ENCODE data around the gene RECK.

The RECK gene

GRCh38 chr9:36045610-36046009 lies 8.9 kb downstream of the RECK start:
- DNase-seq (ENCODE audit: low read depth) = peak; percentile 58
- Histone ChIP-seq H3K9ac (ENCODE audit: low read length) (peak overlapping the region; percentile 63), H3K27me3 (replicated peaks; ENCODE audit: control insufficient read depth, insufficient read depth, low read length) (no peaks in the 10 kb centered on the region), H3K4me1 (ENCODE audit: control insufficient read depth, insufficient read depth, low read length) (peaks cover 57% of the 10 kb centered on the region), H3K9me3 (ENCODE audit: control insufficient read depth, low read length) (no peaks in the 10 kb centered on the region), H3K36me3 (ENCODE audit: control insufficient read depth, insufficient read depth, low read length, severe bottlenecking) (no peaks in the 10 kb centered on the region), H3K4me3 (ENCODE audit: low read length) (peak overlapping the region; percentile 4)

- Histone ChIP-seq H3K9me3 (ENCODE audit: control insufficient read depth, low read length) (no peaks in the 10 kb centered on the region), H3K36me3 (ENCODE audit: control insufficient read depth, insufficient read depth, low read length, severe bottlenecking) (peaks cover under 1% of the 10 kb centered on the region), H3K27me3 (replicated peaks; ENCODE audit: control insufficient read depth, insufficient read depth, low read length) (no peaks in the 10 kb centered on the region), H3K4me3 (ENCODE audit: low read length) (no peak overlapping the region), H3K4me1 (ENCODE audit: control insufficient read depth, insufficient read depth, low read length) (peaks cover 55% of the 10 kb centered on the region), H3K9ac (ENCODE audit: low read length) (no peak overlapping the region)
- peak; percentile 27 for DNase-seq (ENCODE audit: low read depth)
Measured at GRCh38 chr9:36046923-36047322, 10.2 kb downstream of the RECK start.

- no peak overlapping the region for H3K9ac ChIP-seq (ENCODE audit: low read length)
- H3K9me3 ChIP-seq (ENCODE audit: control insufficient read depth, low read length) = no peaks in the 10 kb centered on the region
- H3K27me3 ChIP-seq (replicated peaks; ENCODE audit: control insufficient read depth, insufficient read depth, low read length) = no peaks in the 10 kb centered on the region
- no peak overlapping the region for H3K4me3 ChIP-seq (ENCODE audit: low read length)
- H3K36me3 ChIP-seq (ENCODE audit: control insufficient read depth, insufficient read depth, low read length, severe bottlenecking) = peaks cover 14% of the 10 kb centered on the region
- no peak for DNase-seq (ENCODE audit: low read depth)
- peaks cover 64% of the 10 kb centered on the region for H3K4me1 ChIP-seq (ENCODE audit: control insufficient read depth, insufficient read depth, low read length)
Measured at GRCh38 chr9:36049408-36049807, 12.7 kb downstream of the RECK start.

GRCh38 chr9:36050476-36050875 lies 13.8 kb downstream of the RECK start:
- Histone ChIP-seq H3K4me1 (ENCODE audit: control insufficient read depth, insufficient read depth, low read length) (peaks cover 64% of the 10 kb centered on the region), H3K36me3 (ENCODE audit: control insufficient read depth, insufficient read depth, low read length, severe bottlenecking) (peaks cover 19% of the 10 kb centered on the region), H3K9me3 (ENCODE audit: control insufficient read depth, low read length) (no peaks in the 10 kb centered on the region), H3K27me3 (replicated peaks; ENCODE audit: control insufficient read depth, insufficient read depth, low read length) (no peaks in the 10 kb centered on the region), H3K9ac (ENCODE audit: low read length) (no peak overlapping the region), H3K4me3 (ENCODE audit: low read length) (no peak overlapping the region)
- DNase-seq (ENCODE audit: low read depth) = no peak

- peaks cover 57% of the 10 kb centered on the region for H3K4me1 ChIP-seq (ENCODE audit: control insufficient read depth, insufficient read depth, low read length)
- DNase-seq (ENCODE audit: low read depth) = no peak
- peaks cover 19% of the 10 kb centered on the region for H3K36me3 ChIP-seq (ENCODE audit: control insufficient read depth, insufficient read depth, low read length, severe bottlenecking)
- no peak overlapping the region for H3K9ac ChIP-seq (ENCODE audit: low read length)
- no peaks in the 10 kb centered on the region for H3K27me3 ChIP-seq (replicated peaks; ENCODE audit: control insufficient read depth, insufficient read depth, low read length)
- H3K9me3 ChIP-seq (ENCODE audit: control insufficient read depth, low read length) = no peaks in the 10 kb centered on the region
- H3K4me3 ChIP-seq (ENCODE audit: low read length) = no peak overlapping the region
Measured at GRCh38 chr9:36051317-36051716, 14.6 kb downstream of the RECK start.

GRCh38 chr9:36053971-36054370 lies 17.3 kb downstream of the RECK start:
- H3K9ac ChIP-seq (ENCODE audit: low read length) = no peak overlapping the region
- no peak for DNase-seq (ENCODE audit: low read depth)
- H3K4me3 ChIP-seq (ENCODE audit: low read length) = no peak overlapping the region
- no peaks in the 10 kb centered on the region for H3K27me3 ChIP-seq (replicated peaks; ENCODE audit: control insufficient read depth, insufficient read depth, low read length)
- H3K4me1 ChIP-seq (ENCODE audit: control insufficient read depth, insufficient read depth, low read length) = peaks cover 50% of the 10 kb centered on the region
- no peaks in the 10 kb centered on the region for H3K9me3 ChIP-seq (ENCODE audit: control insufficient read depth, low read length)
- peaks cover 23% of the 10 kb centered on the region for H3K36me3 ChIP-seq (ENCODE audit: control insufficient read depth, insufficient read depth, low read length, severe bottlenecking)

GRCh38 chr9:36056896-36057295 lies 20.2 kb downstream of the RECK start:
- Histone ChIP-seq H3K9me3 (ENCODE audit: control insufficient read depth, low read length) (no peaks in the 10 kb centered on the region), H3K4me3 (ENCODE audit: low read length) (no peak overlapping the region), H3K9ac (ENCODE audit: low read length) (no peak overlapping the region), H3K27me3 (replicated peaks; ENCODE audit: control insufficient read depth, insufficient read depth, low read length) (no peaks in the 10 kb centered on the region), H3K36me3 (ENCODE audit: control insufficient read depth, insufficient read depth, low read length, severe bottlenecking) (peaks cover 47% of the 10 kb centered on the region), H3K4me1 (ENCODE audit: control insufficient read depth, insufficient read depth, low read length) (peaks cover 26% of the 10 kb centered on the region)
- no peak for DNase-seq (ENCODE audit: low read depth)

- peak; percentile 74 for DNase-seq (ENCODE audit: low read depth)
- peak overlapping the region; percentile 28 for H3K4me3 ChIP-seq (ENCODE audit: low read length)
- peaks cover 23% of the 10 kb centered on the region for H3K4me1 ChIP-seq (ENCODE audit: control insufficient read depth, insufficient read depth, low read length)
- H3K9me3 ChIP-seq (ENCODE audit: control insufficient read depth, low read length) = no peaks in the 10 kb centered on the region
- no peaks in the 10 kb centered on the region for H3K27me3 ChIP-seq (replicated peaks; ENCODE audit: control insufficient read depth, insufficient read depth, low read length)
- peaks cover 77% of the 10 kb centered on the region for H3K36me3 ChIP-seq (ENCODE audit: control insufficient read depth, insufficient read depth, low read length, severe bottlenecking)
- peak overlapping the region; percentile 65 for H3K9ac ChIP-seq (ENCODE audit: low read length)
Measured at GRCh38 chr9:36063804-36064447, 27.2 kb downstream of the RECK start.

GRCh38 chr9:36064448-36065037 lies 27.8 kb downstream of the RECK start:
- no peaks in the 10 kb centered on the region for H3K9me3 ChIP-seq (ENCODE audit: control insufficient read depth, low read length)
- H3K27me3 ChIP-seq (replicated peaks; ENCODE audit: control insufficient read depth, insufficient read depth, low read length) = no peaks in the 10 kb centered on the region
- peak overlapping the region; percentile 28 for H3K4me3 ChIP-seq (ENCODE audit: low read length)
- peaks cover 23% of the 10 kb centered on the region for H3K4me1 ChIP-seq (ENCODE audit: control insufficient read depth, insufficient read depth, low read length)
- DNase-seq (ENCODE audit: low read depth) = peak; percentile 55
- H3K9ac ChIP-seq (ENCODE audit: low read length) = peak overlapping the region; percentile 65
- H3K36me3 ChIP-seq (ENCODE audit: control insufficient read depth, insufficient read depth, low read length, severe bottlenecking) = peaks cover 81% of the 10 kb centered on the region

- no peaks in the 10 kb centered on the region for H3K27me3 ChIP-seq (replicated peaks; ENCODE audit: control insufficient read depth, insufficient read depth, low read length)
- H3K4me1 ChIP-seq (ENCODE audit: control insufficient read depth, insufficient read depth, low read length) = peaks cover 27% of the 10 kb centered on the region
- H3K4me3 ChIP-seq (ENCODE audit: low read length) = no peak overlapping the region
- no peak for DNase-seq (ENCODE audit: low read depth)
- H3K9me3 ChIP-seq (ENCODE audit: control insufficient read depth, low read length) = no peaks in the 10 kb centered on the region
- H3K9ac ChIP-seq (ENCODE audit: low read length) = no peak overlapping the region
- peaks cover 67% of the 10 kb centered on the region for H3K36me3 ChIP-seq (ENCODE audit: control insufficient read depth, insufficient read depth, low read length, severe bottlenecking)
Measured at GRCh38 chr9:36074055-36074454, 37.3 kb downstream of the RECK start.

- H3K4me1 ChIP-seq (ENCODE audit: control insufficient read depth, insufficient read depth, low read length) = peaks cover 32% of the 10 kb centered on the region
- DNase-seq (ENCODE audit: low read depth) = peak; percentile 93
- peaks cover 58% of the 10 kb centered on the region for H3K36me3 ChIP-seq (ENCODE audit: control insufficient read depth, insufficient read depth, low read length, severe bottlenecking)
Measured at GRCh38 chr9:36074870-36075532, 38.3 kb downstream of the RECK start.

More at GRCh38 chr9:36074870-36075532, 38.3 kb downstream of the RECK start:
- no peaks in the 10 kb centered on the region for H3K9me3 ChIP-seq (ENCODE audit: control insufficient read depth, low read length)
- no peak overlapping the region for H3K4me3 ChIP-seq (ENCODE audit: low read length)
- H3K27me3 ChIP-seq (replicated peaks; ENCODE audit: control insufficient read depth, insufficient read depth, low read length) = no peaks in the 10 kb centered on the region
- peak overlapping the region; percentile 28 for H3K9ac ChIP-seq (ENCODE audit: low read length)
